H1 (cell line): ENCODE data around the gene COLEC11. TPM values are rescaled to one million over a fixed set of nuclear protein-coding genes. Genes with fewer than 3 reads are reported as not detected.

Experiments used
- CTCF ChIA-PET: fragments of 300-600 bp; sonication (Branson Sonifier 250); formaldehyde crosslinking; loops from one replicate; lab custom pipeline; 2021; ENCODE audit not compliant: partially characterized antibody; lab: Charles Lee
- POLR2A ChIA-PET: fragments of 300-600 bp; sonication (Branson Sonifier 250); formaldehyde crosslinking; loops from one replicate; lab custom pipeline; 2021; ENCODE audit warnings: inconsistent platforms; ENCODE audit not compliant: partially characterized antibody; lab: Charles Lee
- DNase-seq, 2 experiments: peaks; one replicate each; pipeline versions ENCODE4 v3.0.0 to v3.0.0-alpha.2; 2010 to 2022; ENCODE audit warnings: low spot score in 2 of 2, low read depth in 1 of 2, mixed read lengths in 1 of 2
- FAIRE-seq: peaks from 2 replicates; lab custom pipeline; 2011; peaks lifted over from hg19 to GRCh38; lab: Jason Lieb, UNC
- H2AFZ ChIP-seq: 2 replicates; pipeline ENCODE4 v1.8.1; 2012; ENCODE audit warnings: low read length, inconsistent platforms
- H2AK5ac ChIP-seq: 2 replicates; pipeline ENCODE4 v1.6.1; 2013; ENCODE audit warnings: low read depth, low read length
- H2BK120ac ChIP-seq: replicated peaks from 2 replicates; pipeline ENCODE3; 2013; ENCODE audit warnings: low read depth, low read length, inconsistent platforms
- H2BK12ac ChIP-seq: 2 replicates; pipeline ENCODE4 v1.6.1; 2013; ENCODE audit warnings: low read depth, low read length
- H2BK15ac ChIP-seq: 2 replicates; pipeline ENCODE4 v1.6.1; 2013; ENCODE audit warnings: low read length
- H2BK20ac ChIP-seq: 2 replicates; pipeline ENCODE4 v1.6.1; 2013; ENCODE audit warnings: low read length
- H2BK5ac ChIP-seq: 2 replicates; pipeline ENCODE4 v1.6.1; 2013; ENCODE audit warnings: low read depth, low read length
- H3K14ac ChIP-seq: 2 replicates; pipeline ENCODE4 v1.6.1; 2013; ENCODE audit warnings: inconsistent platforms; ENCODE audit not compliant: insufficient read length
- H3K18ac ChIP-seq: 2 replicates; pipeline ENCODE4 v1.6.1; 2013; ENCODE audit warnings: low read length; ENCODE audit errors: extremely low read depth
- H3K23ac ChIP-seq: 2 replicates; pipeline ENCODE4 v1.6.1; 2013; ENCODE audit warnings: inconsistent platforms; ENCODE audit not compliant: insufficient read length
- H3K23me2 ChIP-seq: 2 replicates; pipeline ENCODE4 v1.6.1; 2013; ENCODE audit warnings: low read depth, low read length
- H3K27ac ChIP-seq: 2 replicates; pipeline ENCODE4 v1.6.1; 2011; ENCODE audit warnings: low read depth, low read length, inconsistent platforms
- H3K27me3 ChIP-seq, 4 experiments: replicated peaks in 1 of 4; 1 replicate in 1 of 4; 2 replicates in 3 of 4; pipeline versions ENCODE4 v1.6.1 to v1.8.1; 2011 to 2013; ENCODE audit warnings: low read length in 3 of 4, mild to moderate bottlenecking in 3 of 4, inconsistent platforms in 2 of 4, mixed read lengths in 2 of 4, moderate library complexity in 1 of 4; ENCODE audit not compliant: control insufficient read depth in 3 of 4, insufficient read depth in 3 of 4; ENCODE audit errors: extremely low read depth in 1 of 4
- H3K36me3 ChIP-seq, 4 experiments: 2 replicates each; pipeline versions ENCODE4 v1.6.1 to v1.8.1; 2011 to 2013; ENCODE audit warnings: mild to moderate bottlenecking in 4 of 4, low read length in 3 of 4, moderate library complexity in 2 of 4, control low read depth in 1 of 4, inconsistent platforms in 1 of 4; ENCODE audit not compliant: insufficient read depth in 4 of 4, control insufficient read depth in 2 of 4
- H3K4ac ChIP-seq: replicated peaks from 2 replicates; pipeline ENCODE3; 2013; ENCODE audit warnings: low read length, low read depth, mixed read lengths, inconsistent platforms; ENCODE audit not compliant: insufficient read length
- H3K4me1 ChIP-seq, 4 experiments: replicated peaks in 1 of 4; 1 replicate in 1 of 4; 2 replicates in 3 of 4; pipeline versions ENCODE4 v1.6.1 to v1.8.1; 2011 to 2013; ENCODE audit warnings: low read length in 3 of 4, inconsistent platforms in 2 of 4, mixed read lengths in 1 of 4; ENCODE audit not compliant: insufficient read depth in 4 of 4, control insufficient read depth in 3 of 4
- H3K4me2 ChIP-seq, 2 experiments: 2 replicates each; pipeline versions ENCODE4 v1.6.1 to v1.8.1; 2011 to 2013; ENCODE audit warnings: low read depth in 2 of 2, low read length in 2 of 2, control low read depth in 1 of 2, inconsistent platforms in 1 of 2, mild to moderate bottlenecking in 1 of 2; ENCODE audit not compliant: insufficient read depth in 1 of 2
- H3K4me3 ChIP-seq, 4 experiments: fragments of 200-600, 300-600 bp in 1 of 4; sonication (generic), shearing (Covaris generic), sonication (Bioruptor Twin) in 1 of 4; 2 replicates each; pipeline versions ENCODE4 v1.5.1 to v1.8.1; 2011 to 2016; ENCODE audit warnings: low read length in 4 of 4, low read depth in 3 of 4, control low read depth in 2 of 4, inconsistent platforms in 2 of 4, mild to moderate bottlenecking in 2 of 4, mixed read lengths in 1 of 4, moderate library complexity in 1 of 4; ENCODE audit not compliant: insufficient read depth in 2 of 4; ENCODE audit errors: extremely low read depth in 1 of 4
- H3K56ac ChIP-seq: replicated peaks from 2 replicates; pipeline ENCODE3; 2013; ENCODE audit warnings: low read depth, mild to moderate bottlenecking, mixed read lengths, low read length, inconsistent platforms; ENCODE audit not compliant: insufficient read length
- H3K79me1 ChIP-seq: 2 replicates; pipeline ENCODE4 v1.6.1; 2013; ENCODE audit warnings: low read depth, low read length, control low read depth
- H3K79me2 ChIP-seq, 2 experiments: 2 replicates each; pipeline versions ENCODE4 v1.6.1 to v1.8.1; 2012 to 2013; ENCODE audit warnings: low read length in 2 of 2, mild to moderate bottlenecking in 2 of 2, inconsistent platforms in 1 of 2; ENCODE audit not compliant: insufficient read depth in 2 of 2, control insufficient read depth in 1 of 2
- H3K9ac ChIP-seq, 4 experiments: replicated peaks in 1 of 4; 1 replicate in 1 of 4; 2 replicates in 3 of 4; pipeline versions ENCODE4 v1.6.1 to v1.8.1; 2011 to 2013; ENCODE audit warnings: low read depth in 3 of 4, low read length in 3 of 4, control low read depth in 2 of 4, mild to moderate bottlenecking in 2 of 4, moderate library complexity in 2 of 4, inconsistent platforms in 1 of 4; ENCODE audit errors: extremely low read depth in 1 of 4
- H3K9me3 ChIP-seq, 2 experiments: 2 replicates each; pipeline versions ENCODE4 v1.6.1 to v1.8.1; 2012 to 2013; ENCODE audit warnings: mild to moderate bottlenecking in 2 of 2, moderate library complexity in 2 of 2, control low read depth in 1 of 2, inconsistent platforms in 1 of 2, low read depth in 1 of 2, low read length in 1 of 2, mixed read lengths in 1 of 2; ENCODE audit not compliant: insufficient read depth in 2 of 2
- H4K20me1 ChIP-seq, 2 experiments: replicated peaks in 1 of 2; 2 replicates each; pipeline versions ENCODE3 to v1.8.1; 2011 to 2013; ENCODE audit warnings: inconsistent platforms in 2 of 2, low read length in 2 of 2, mild to moderate bottlenecking in 1 of 2; ENCODE audit not compliant: insufficient read depth in 2 of 2, control insufficient read depth in 1 of 2
- H4K5ac ChIP-seq: 2 replicates; pipeline ENCODE4 v1.6.1; 2013; ENCODE audit warnings: low read length, low read depth, mixed read lengths, inconsistent platforms; ENCODE audit not compliant: insufficient read length
- H4K8ac ChIP-seq: 2 replicates; pipeline ENCODE4 v1.8.0; 2013; ENCODE audit warnings: mild to moderate bottlenecking, moderate library complexity, low read length, inconsistent platforms; ENCODE audit not compliant: insufficient read depth; ENCODE audit errors: extremely low read depth
- H4K91ac ChIP-seq: replicated peaks from 2 replicates; pipeline ENCODE3; 2013; ENCODE audit warnings: low read length, mixed read lengths, inconsistent platforms; ENCODE audit not compliant: insufficient read length
- CTBP2 ChIP-seq: IDR thresholded peaks from 2 replicates; pipeline ENCODE4 v1.7.0; 2011; ENCODE audit warnings: borderline replicate concordance, mild to moderate bottlenecking, moderate library complexity, mixed read lengths, low read length; ENCODE audit not compliant: insufficient read depth, insufficient read length
- GABPA ChIP-seq: IDR thresholded peaks from 2 replicates; pipeline ENCODE4 v1.6.1; 2011; ENCODE audit warnings: mild to moderate bottlenecking, low read length, moderate library complexity, borderline replicate concordance; ENCODE audit not compliant: insufficient read depth
- HDAC2 ChIP-seq, 2 experiments: fragments of 300-600 bp in 1 of 2; sonication (generic) in 1 of 2; IDR thresholded peaks; 2 replicates each; pipeline ENCODE4 v1.6.1; 2011 to 2012; ENCODE audit warnings: low read depth in 2 of 2, low read length in 2 of 2, mild to moderate bottlenecking in 2 of 2, moderate library complexity in 2 of 2, borderline replicate concordance in 1 of 2, inconsistent platforms in 1 of 2
- JUN ChIP-seq: IDR thresholded peaks from 2 replicates; pipeline ENCODE4 v1.6.1; 2011; ENCODE audit warnings: low read depth, mild to moderate bottlenecking, improper control_type of control experiment, low read length
- KDM1A ChIP-seq: fragments of 200-600, 300-600 bp; sonication (generic); IDR thresholded peaks from 2 replicates; pipeline ENCODE4 v1.7.1; 2016; ENCODE audit warnings: mild to moderate bottlenecking, low read length, borderline replicate concordance
- POLR2A ChIP-seq, 2 experiments: IDR thresholded peaks; 1 replicate in 1 of 2; 2 replicates in 1 of 2; pipeline ENCODE4 v1.6.1; 2011; ENCODE audit warnings: low read depth in 2 of 2, low read length in 2 of 2, mild to moderate bottlenecking in 2 of 2; ENCODE audit errors: control extremely low read depth in 1 of 2
- SP1 ChIP-seq: IDR thresholded peaks from 2 replicates; pipeline ENCODE4 v1.6.1; 2011; ENCODE audit warnings: low read depth, low read length
- SRF ChIP-seq: IDR thresholded peaks from 2 replicates; pipeline ENCODE4 v1.6.1; 2011; ENCODE audit warnings: mild to moderate bottlenecking, low read depth, low read length, moderate library complexity
- YY1 ChIP-seq: IDR thresholded peaks from 2 replicates; pipeline ENCODE4 v1.6.1; 2011; ENCODE audit warnings: low read depth, mild to moderate bottlenecking, low read length
- ZNF274 ChIP-seq: IDR thresholded peaks from 2 replicates; pipeline ENCODE4 v1.7.0; 2012; ENCODE audit warnings: low read length, borderline replicate concordance; ENCODE audit errors: extremely low read depth
- WGBS, 2 experiments: shearing (Covaris generic) in 1 of 2; methylation state at CpG; one replicate each; pipeline versions ENCODE4 v1.1.6 to v1.1.7; 2013 to 2015; ENCODE audit warnings: low lambda C conversion rate in 2 of 2, mixed read lengths in 2 of 2, inconsistent platforms in 1 of 2, low coverage in 1 of 2, missing lambda C conversion rate in 1 of 2; ENCODE audit not compliant: insufficient replicate concordance in 2 of 2, insufficient coverage in 1 of 2, insufficient read length in 1 of 2; ENCODE audit errors: extremely low coverage in 1 of 2, missing lambda C conversion rate in 1 of 2; 5-methylcytosine and 5-hydroxymethylcytosine counted together
- polyA plus RNA-seq, 7 experiments: library from polyadenylated mRNA; depleted of rRNA in 3 of 7; stranded (reverse) in 5 of 7; unstranded in 2 of 7; fragments of >200 nt in 5 of 7; fragments of 200-250 nt in 2 of 7; gene quantifications; 1 replicate in 5 of 7; 2 replicates in 1 of 7; 4 replicates in 1 of 7; pipeline versions ENCODE4 v1.2.1 to v1.2.3, GENCODE V29; 2011 to 2013; ENCODE audit warnings: missing spikeins in 2 of 7, mixed read lengths in 2 of 7
- total RNA-seq: library from RNA; stranded (reverse); fragmentation: NEBNext Ultra II Directional; extraction: Animal tissue kit (Norgen Biotek cat#: 25700); gene quantifications from 2 replicates; pipeline ENCODE4 v1.2.1, GENCODE V29; 2021
- TF ChIP-seq, protein P1 (sequence below): IDR thresholded peaks from 2 replicates; pipeline ENCODE4 v1.6.1; 2011; ENCODE audit warnings: low read length, improper control_type of control experiment
- TF ChIP-seq, protein P2 (sequence below): IDR thresholded peaks from 2 replicates; pipeline ENCODE4 v1.6.1; 2012; ENCODE audit warnings: low read length, inconsistent platforms

The COLEC11 gene
- total and polyA plus RNA-seq, 2 of the 8 experiments (the other 6 are each of a cell fraction or from before 2014, with no cell fraction given), result 0.47 to 0.80 TPM

DNA sequence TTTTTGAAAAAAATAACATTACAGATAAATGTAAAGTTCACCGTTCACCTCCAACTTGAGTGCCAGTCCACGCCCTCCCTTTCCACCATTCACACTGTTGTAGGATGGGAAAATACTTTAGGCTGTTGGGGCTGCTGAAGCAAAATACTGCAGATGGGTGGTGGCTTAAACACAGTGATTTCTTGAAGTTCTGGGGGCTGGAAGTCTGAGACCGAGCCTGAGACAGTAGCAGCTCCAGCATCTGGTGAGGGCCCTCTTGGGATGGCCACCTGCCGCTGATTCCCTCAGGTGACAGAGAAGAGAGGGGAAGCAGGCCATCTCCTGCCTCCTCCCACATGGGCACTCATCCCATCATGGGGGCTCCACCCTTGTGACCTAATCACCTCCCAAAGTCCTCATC lies 80.8 kb downstream of the COLEC11 start:
- no peak overlapping the region for H3K9ac ChIP-seq
- DNase-seq, result no peak
- no peaks in the 10 kb centered on the region for H3K4me1 ChIP-seq
- H3K36me3 ChIP-seq, result no peaks in the 10 kb centered on the region
- H3K18ac ChIP-seq, result no peak overlapping the region
- CTCF ChIA-PET, result no interaction called here
- FAIRE-seq, result no peak
- POLR2A ChIA-PET, result no interaction called here
- no peak overlapping the region for H4K91ac ChIP-seq
- H2BK15ac ChIP-seq, result no peak overlapping the region
- H2BK12ac ChIP-seq, result no peak overlapping the region
- H2AFZ ChIP-seq, result no peak overlapping the region
- H3K79me2 ChIP-seq, result no peaks in the 10 kb centered on the region
- H3K23ac ChIP-seq, result no peak overlapping the region
- no peak overlapping the region for H3K4me2 ChIP-seq
- H3K9me3 ChIP-seq, result no peaks in the 10 kb centered on the region
- no peaks in the 10 kb centered on the region; a peak in 1 of 7 replicates for H3K27me3 ChIP-seq
- H3K14ac ChIP-seq, result no peak overlapping the region
- WGBS, 2 experiments, result 92% methylated on average over 4 of the region's 4 CpGs; no CpG with 5 or more reads in 1 of the 2 experiments
- no peaks in the 10 kb centered on the region for H3K79me1 ChIP-seq
- H2BK5ac ChIP-seq, result no peak overlapping the region
- no peak overlapping the region for H2AK5ac ChIP-seq
- no peaks in the 10 kb centered on the region for H3K23me2 ChIP-seq
- no peak overlapping the region for H3K56ac ChIP-seq
- H2BK20ac ChIP-seq, result no peak overlapping the region
- H3K4ac ChIP-seq, result no peak overlapping the region
- H4K8ac ChIP-seq, result no peak overlapping the region
- H3K4me3 ChIP-seq, result no peak overlapping the region
- H2BK120ac ChIP-seq, result no peak overlapping the region
- no peak overlapping the region for H3K27ac ChIP-seq
- no peak overlapping the region for H4K5ac ChIP-seq
- no peaks in the 10 kb centered on the region for H4K20me1 ChIP-seq
- no peak for TF ChIP-seq JUN
- no peak for TF ChIP-seq ZNF274
- TF ChIP-seq KDM1A, result no peak
- TF ChIP-seq SP1, result no peak
- TF ChIP-seq, protein P1, sequence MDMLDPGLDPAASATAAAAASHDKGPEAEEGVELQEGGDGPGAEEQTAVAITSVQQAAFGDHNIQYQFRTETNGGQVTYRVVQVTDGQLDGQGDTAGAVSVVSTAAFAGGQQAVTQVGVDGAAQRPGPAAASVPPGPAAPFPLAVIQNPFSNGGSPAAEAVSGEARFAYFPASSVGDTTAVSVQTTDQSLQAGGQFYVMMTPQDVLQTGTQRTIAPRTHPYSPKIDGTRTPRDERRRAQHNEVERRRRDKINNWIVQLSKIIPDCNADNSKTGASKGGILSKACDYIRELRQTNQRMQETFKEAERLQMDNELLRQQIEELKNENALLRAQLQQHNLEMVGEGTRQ, result no peak
- TF ChIP-seq, protein P2, sequence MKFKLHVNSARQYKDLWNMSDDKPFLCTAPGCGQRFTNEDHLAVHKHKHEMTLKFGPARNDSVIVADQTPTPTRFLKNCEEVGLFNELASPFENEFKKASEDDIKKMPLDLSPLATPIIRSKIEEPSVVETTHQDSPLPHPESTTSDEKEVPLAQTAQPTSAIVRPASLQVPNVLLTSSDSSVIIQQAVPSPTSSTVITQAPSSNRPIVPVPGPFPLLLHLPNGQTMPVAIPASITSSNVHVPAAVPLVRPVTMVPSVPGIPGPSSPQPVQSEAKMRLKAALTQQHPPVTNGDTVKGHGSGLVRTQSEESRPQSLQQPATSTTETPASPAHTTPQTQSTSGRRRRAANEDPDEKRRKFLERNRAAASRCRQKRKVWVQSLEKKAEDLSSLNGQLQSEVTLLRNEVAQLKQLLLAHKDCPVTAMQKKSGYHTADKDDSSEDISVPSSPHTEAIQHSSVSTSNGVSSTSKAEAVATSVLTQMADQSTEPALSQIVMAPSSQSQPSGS, result no peak
- TF ChIP-seq GABPA, result no peak
- TF ChIP-seq YY1, result no peak
- no peak for TF ChIP-seq POLR2A (IDR thresholded peaks at IDR 0.05; ENCODE audit: control extremely low read depth in 1 of 2, low read depth in 2 of 2, low read length in 2 of 2)
- TF ChIP-seq HDAC2 (IDR thresholded peaks at IDR 0.05; ENCODE audit: borderline replicate concordance in 1 of 2, low read depth in 2 of 2, low read length in 2 of 2), result no peak
- TF ChIP-seq CTBP2, result no peak
- no peak for TF ChIP-seq SRF
